ENCODE measurements around the gene WDR75. TPM values are rescaled to one million over a fixed set of nuclear protein-coding genes. Genes with fewer than 3 reads are reported as not detected.

WDR75 gene
- total RNA-seq, 5 donors from 2014 or later (not counting 1 experiment from before 2014, with no cell fraction given), result 44.4 to 61.7 (median 49.7) TPM

GRCh38 chr2:189407281-189408209 lies 33.7 kb upstream of the WDR75 start:
- Mint-ChIP-seq H3K27ac (peak overlapping the region in 1 of 2 donors; percentile 37), H3K4me3 (peak overlapping the region in 1 of 3 donors; percentile 15), H3K27me3 (no peaks in the 10 kb centered on the region), H3K4me1 (peaks cover 14 to 16% (median 15%) of the 10 kb centered on the region in 3 donors), H3K36me3 (no peaks in the 10 kb centered on the region), H3K9me3 (no peaks in the 10 kb centered on the region)
- H3K9me3 ChIP-seq, result no peaks in the 10 kb centered on the region
- DNase-seq (no peak), ATAC-seq (replicated peaks in 1 of 4) (no peak)
- ChIA-PET POLR2A (no interaction called here), CTCF (interaction anchor here (0.5 to 1.6 kb wide), 4 partner anchors 113 to 314 kb away, joined by 3 to 7 read pairs (median 5); no protein-coding TSS in a partner anchor)
- H3K4me1 ChIP-seq (ENCODE audit: control insufficient read depth in 1 of 2, extremely low read depth in 1 of 2, insufficient read depth in 2 of 2, low read length in 2 of 2), result peaks cover 0 to 11% of the 10 kb centered on the region in 2 experiments
- no CpG with 5 or more reads among the region's 4 CpGs for WGBS (ENCODE audit: insufficient coverage)
- H3K4me3 ChIP-seq (ENCODE audit: control insufficient read depth in 1 of 2, extremely low read depth in 1 of 2, low read length in 1 of 2), result no peak overlapping the region
- H3K27me3 ChIP-seq (replicated peaks in 1 of 2; ENCODE audit: control insufficient read depth in 2 of 2, extremely low read depth in 1 of 2, insufficient read depth in 2 of 2, low read length in 1 of 2), result no peaks in the 10 kb centered on the region
- H3K36me3 ChIP-seq (ENCODE audit: control insufficient read depth in 2 of 2, extremely low read depth in 1 of 2, insufficient read depth in 1 of 2, low read length in 1 of 2), result no peaks in the 10 kb centered on the region
- H3K27ac ChIP-seq (ENCODE audit: low read length), result no peak overlapping the region

DNA sequence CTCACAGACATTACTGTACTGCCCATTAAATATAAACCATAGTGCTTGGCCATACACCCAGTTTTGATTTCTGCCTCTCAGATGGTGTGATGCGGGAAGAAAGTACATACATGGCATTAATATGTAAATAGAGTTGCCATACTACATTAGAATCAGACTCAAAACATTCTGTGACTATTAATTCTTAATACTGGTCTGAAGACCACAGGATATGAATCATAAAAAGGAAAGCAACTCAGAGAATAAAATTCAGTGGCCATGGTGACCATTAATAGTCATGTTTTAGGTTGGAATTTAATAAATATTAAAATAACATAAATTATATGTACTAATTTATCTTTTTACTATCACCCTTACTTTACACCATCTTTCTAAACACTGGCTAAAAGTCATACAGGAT lies 33.0 kb upstream of the WDR75 start:
- no peak overlapping the region for H3K4me3 Mint-ChIP-seq
- H3K9me3 Mint-ChIP-seq, result no peaks in the 10 kb centered on the region
- Histone ChIP-seq H3K9me3 (no peaks in the 10 kb centered on the region), H3K36me3 (ENCODE audit: control insufficient read depth in 2 of 2, extremely low read depth in 1 of 2, insufficient read depth in 1 of 2, low read length in 1 of 2) (no peaks in the 10 kb centered on the region), H3K4me3 (ENCODE audit: control insufficient read depth in 1 of 2, extremely low read depth in 1 of 2, low read length in 1 of 2) (no peak overlapping the region), H3K27me3 (replicated peaks in 1 of 2; ENCODE audit: control insufficient read depth in 2 of 2, extremely low read depth in 1 of 2, insufficient read depth in 2 of 2, low read length in 1 of 2) (no peaks in the 10 kb centered on the region), H3K4me1 (ENCODE audit: control insufficient read depth in 1 of 2, extremely low read depth in 1 of 2, insufficient read depth in 2 of 2, low read length in 2 of 2) (peaks cover 0 to 11% of the 10 kb centered on the region in 2 experiments), H3K27ac (ENCODE audit: low read length) (no peak overlapping the region)
- no peak overlapping the region for H3K27ac Mint-ChIP-seq
- ChIA-PET POLR2A (no interaction called here), CTCF (no interaction called here)
- no peak for ATAC-seq (replicated peaks in 1 of 4)
- WGBS (ENCODE audit: insufficient coverage), result no CpG with 5 or more reads among the region's 1 CpG
- DNase-seq, result no peak
- peaks cover 14 to 16% (median 15%) of the 10 kb centered on the region in 3 donors for H3K4me1 Mint-ChIP-seq
- no peaks in the 10 kb centered on the region for H3K27me3 Mint-ChIP-seq
- no peaks in the 10 kb centered on the region for H3K36me3 Mint-ChIP-seq

DNA sequence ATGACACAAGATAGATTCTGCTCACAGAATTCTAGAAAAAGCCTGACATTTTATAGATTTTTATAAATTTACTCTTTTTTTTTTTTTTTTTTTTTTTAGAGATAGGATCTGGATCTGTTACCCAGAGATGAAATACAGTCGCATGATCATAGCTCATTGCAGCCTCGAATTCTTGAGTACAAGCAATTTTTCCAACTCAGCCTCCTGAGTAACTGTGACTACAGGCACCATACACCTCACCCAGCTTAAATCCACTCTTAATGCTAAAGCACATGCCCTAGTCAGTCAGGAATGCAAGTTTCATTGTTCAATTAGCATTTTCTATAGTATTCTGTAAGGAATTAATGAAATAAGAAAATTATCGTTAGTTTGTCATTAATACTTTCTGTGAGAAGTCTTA lies 32.1 kb upstream of the WDR75 start:
- H3K27ac Mint-ChIP-seq, result no peak overlapping the region
- H3K4me3 Mint-ChIP-seq, result no peak overlapping the region
- H3K9me3 Mint-ChIP-seq, result no peaks in the 10 kb centered on the region
- H3K4me1 ChIP-seq (ENCODE audit: control insufficient read depth in 1 of 2, extremely low read depth in 1 of 2, insufficient read depth in 2 of 2, low read length in 2 of 2), result peaks cover 0 to 11% of the 10 kb centered on the region in 2 experiments
- H3K27ac ChIP-seq (ENCODE audit: low read length), result no peak overlapping the region
- WGBS (ENCODE audit: insufficient coverage), result 100% methylated on average over 1 of the region's 3 CpGs
- ChIA-PET POLR2A (interaction anchor here in 1 of 2 donors (0.6 kb wide), 1 partner anchor 247 kb away, joined by 3 read pairs; no protein-coding TSS in a partner anchor), CTCF (interaction anchor here in 1 of 2 donors (1.2 kb wide), 1 partner anchor 315 kb away, joined by 4 read pairs; no protein-coding TSS in a partner anchor)
- H3K27me3 ChIP-seq (replicated peaks in 1 of 2; ENCODE audit: control insufficient read depth in 2 of 2, extremely low read depth in 1 of 2, insufficient read depth in 2 of 2, low read length in 1 of 2), result no peaks in the 10 kb centered on the region
- no peaks in the 10 kb centered on the region for H3K36me3 Mint-ChIP-seq
- no peaks in the 10 kb centered on the region for H3K36me3 ChIP-seq (ENCODE audit: control insufficient read depth in 2 of 2, extremely low read depth in 1 of 2, insufficient read depth in 1 of 2, low read length in 1 of 2)
- H3K4me1 Mint-ChIP-seq, result peaks cover 14 to 16% (median 15%) of the 10 kb centered on the region in 3 donors
- ATAC-seq (replicated peaks in 1 of 4) (no peak), DNase-seq (no peak)
- H3K9me3 ChIP-seq, result no peaks in the 10 kb centered on the region
- no peak overlapping the region for H3K4me3 ChIP-seq (ENCODE audit: control insufficient read depth in 1 of 2, extremely low read depth in 1 of 2, low read length in 1 of 2)
- no peaks in the 10 kb centered on the region for H3K27me3 Mint-ChIP-seq

DNA sequence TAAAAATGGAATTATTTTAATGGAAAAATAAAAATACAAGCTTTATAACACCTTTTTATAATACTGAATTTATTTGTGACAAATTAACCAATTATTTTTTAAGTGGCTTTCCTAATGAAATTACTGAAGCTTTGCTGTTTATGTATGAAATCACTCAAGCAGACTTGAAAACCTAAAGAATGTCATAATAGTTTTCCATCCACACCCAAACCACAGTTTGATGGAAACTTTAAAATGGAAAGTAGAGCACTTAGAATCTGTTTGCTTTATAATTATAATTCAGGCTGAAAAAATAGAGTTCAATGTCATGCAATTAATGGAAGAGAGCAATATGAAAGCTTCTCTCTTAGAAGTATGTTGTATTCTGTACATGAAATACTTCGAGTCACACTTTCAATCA lies 31.6 kb upstream of the WDR75 start:
- DNase-seq (no peak), ATAC-seq (replicated peaks in 1 of 4) (no peak)
- H3K27me3 ChIP-seq (replicated peaks in 1 of 2; ENCODE audit: control insufficient read depth in 2 of 2, extremely low read depth in 1 of 2, insufficient read depth in 2 of 2, low read length in 1 of 2), result no peaks in the 10 kb centered on the region
- H3K36me3 Mint-ChIP-seq, result no peaks in the 10 kb centered on the region
- ChIA-PET CTCF (interaction anchor here (0.5 to 1.4 kb wide), 4 partner anchors 267 to 839 kb away, joined by 4 to 6 read pairs (median 4); no protein-coding TSS in a partner anchor), POLR2A (no interaction called here)
- no CpG with 5 or more reads among the region's 1 CpG for WGBS (ENCODE audit: insufficient coverage)
- no peaks in the 10 kb centered on the region for H3K27me3 Mint-ChIP-seq
- H3K4me3 Mint-ChIP-seq, result no peak overlapping the region
- H3K4me1 ChIP-seq (ENCODE audit: control insufficient read depth in 1 of 2, extremely low read depth in 1 of 2, insufficient read depth in 2 of 2, low read length in 2 of 2), result peaks cover 0 to 11% of the 10 kb centered on the region in 2 experiments
- peaks cover 14 to 16% (median 15%) of the 10 kb centered on the region in 3 donors for H3K4me1 Mint-ChIP-seq
- H3K27ac ChIP-seq (ENCODE audit: low read length), result no peak overlapping the region
- H3K36me3 ChIP-seq (ENCODE audit: control insufficient read depth in 2 of 2, extremely low read depth in 1 of 2, insufficient read depth in 1 of 2, low read length in 1 of 2), result no peaks in the 10 kb centered on the region
- no peak overlapping the region for H3K4me3 ChIP-seq (ENCODE audit: control insufficient read depth in 1 of 2, extremely low read depth in 1 of 2, low read length in 1 of 2)
- no peak overlapping the region for H3K27ac Mint-ChIP-seq
- H3K9me3 Mint-ChIP-seq, result no peaks in the 10 kb centered on the region
- H3K9me3 ChIP-seq, result no peaks in the 10 kb centered on the region

DNA sequence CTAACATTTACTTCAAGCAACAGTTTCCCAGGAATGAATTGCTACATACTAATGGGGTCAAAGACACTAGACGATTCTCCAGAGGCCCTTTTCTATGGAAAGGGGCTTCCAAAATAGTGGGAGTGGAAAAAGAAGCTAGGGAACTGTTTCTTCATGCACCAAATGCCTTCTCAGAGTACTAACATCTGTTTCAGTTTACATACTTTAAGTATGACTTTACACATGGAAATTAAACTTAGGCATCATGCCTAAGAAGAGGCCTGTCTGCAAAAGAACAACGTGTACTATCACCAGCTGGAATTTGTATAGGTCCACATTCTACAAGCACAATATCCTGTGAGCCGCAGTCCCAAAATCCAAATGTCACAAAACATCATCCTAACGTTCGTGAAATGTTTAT lies 29.4 kb upstream of the WDR75 start:
- POLR2A ChIA-PET, result interaction anchor here in 1 of 2 donors (0.6 to 0.7 kb wide), 2 partner anchors 16 to 343 kb away, joined by 3 read pairs; no protein-coding TSS in a partner anchor

GRCh38 chr2:189412330-189412953 lies 28.8 kb upstream of the WDR75 start:
- Mint-ChIP-seq H3K4me1 (peaks cover 8 to 11% (median 10%) of the 10 kb centered on the region in 3 donors), H3K4me3 (no peak overlapping the region), H3K27ac (no peak overlapping the region), H3K27me3 (no peaks in the 10 kb centered on the region), H3K36me3 (no peaks in the 10 kb centered on the region), H3K9me3 (no peaks in the 10 kb centered on the region)
- H3K4me1 ChIP-seq (ENCODE audit: control insufficient read depth in 1 of 2, extremely low read depth in 1 of 2, insufficient read depth in 2 of 2, low read length in 2 of 2), result peaks cover 0 to 6% of the 10 kb centered on the region in 2 experiments
- H3K4me3 ChIP-seq (ENCODE audit: control insufficient read depth in 1 of 2, extremely low read depth in 1 of 2, low read length in 1 of 2), result no peak overlapping the region
- ChIA-PET CTCF (interaction anchor here (0.6 to 3.4 kb wide), 12 partner anchors 9 to 1913 kb away, joined by 3 to 18 read pairs (median 5); no protein-coding TSS in a partner anchor), POLR2A (interaction anchor here in 1 of 2 donors (0.6 kb wide), 1 partner anchor 343 kb away, joined by 3 read pairs; no protein-coding TSS in a partner anchor)
- H3K9me3 ChIP-seq, result no peaks in the 10 kb centered on the region
- no peaks in the 10 kb centered on the region for H3K27me3 ChIP-seq (replicated peaks in 1 of 2; ENCODE audit: control insufficient read depth in 2 of 2, extremely low read depth in 1 of 2, insufficient read depth in 2 of 2, low read length in 1 of 2)
- ATAC-seq (replicated peaks in 1 of 4), result peak in 2 of 4 experiments; percentile 52 to 57
- 83% methylated on average over 1 of the region's 4 CpGs for WGBS (ENCODE audit: insufficient coverage)
- H3K36me3 ChIP-seq (ENCODE audit: control insufficient read depth in 2 of 2, extremely low read depth in 1 of 2, insufficient read depth in 1 of 2, low read length in 1 of 2), result no peaks in the 10 kb centered on the region
- peak in 30 of 35 experiments; percentile 2 to 75 (median 22) for DNase-seq
- no peak overlapping the region for H3K27ac ChIP-seq (ENCODE audit: low read length)

More for the DNA sequence above, 29.4 kb upstream of the WDR75 start:
- Mint-ChIP-seq H3K36me3 (no peaks in the 10 kb centered on the region), H3K4me3 (no peak overlapping the region), H3K9me3 (no peaks in the 10 kb centered on the region), H3K4me1 (peaks cover 13 to 16% (median 15%) of the 10 kb centered on the region in 3 donors), H3K27me3 (no peaks in the 10 kb centered on the region), H3K27ac (no peak overlapping the region)
- DNase-seq (no peak), ATAC-seq (replicated peaks in 1 of 4) (no peak)
- Histone ChIP-seq H3K4me3 (ENCODE audit: control insufficient read depth in 1 of 2, extremely low read depth in 1 of 2, low read length in 1 of 2) (no peak overlapping the region), H3K36me3 (ENCODE audit: control insufficient read depth in 2 of 2, extremely low read depth in 1 of 2, insufficient read depth in 1 of 2, low read length in 1 of 2) (no peaks in the 10 kb centered on the region), H3K9me3 (no peaks in the 10 kb centered on the region), H3K4me1 (ENCODE audit: control insufficient read depth in 1 of 2, extremely low read depth in 1 of 2, insufficient read depth in 2 of 2, low read length in 2 of 2) (peaks cover 0 to 9% of the 10 kb centered on the region in 2 experiments), H3K27me3 (replicated peaks in 1 of 2; ENCODE audit: control insufficient read depth in 2 of 2, extremely low read depth in 1 of 2, insufficient read depth in 2 of 2, low read length in 1 of 2) (no peaks in the 10 kb centered on the region), H3K27ac (ENCODE audit: low read length) (no peak overlapping the region)
- WGBS (ENCODE audit: insufficient coverage), result 100% methylated on average over 1 of the region's 5 CpGs
- CTCF ChIA-PET, result interaction anchor here (0.6 to 3.4 kb wide), 14 partner anchors 9 to 1912 kb away, joined by 3 to 18 read pairs (median 4); no protein-coding TSS in a partner anchor

Data from T-cell (primary cell).